ENCODE data around the gene MT1HL1. TPM values are rescaled to one million over a fixed set of nuclear protein-coding genes. Genes with fewer than 3 reads are reported as not detected.

Gene MT1HL1
- polyA plus RNA-seq, 1 experiment, result not detected

DNA sequence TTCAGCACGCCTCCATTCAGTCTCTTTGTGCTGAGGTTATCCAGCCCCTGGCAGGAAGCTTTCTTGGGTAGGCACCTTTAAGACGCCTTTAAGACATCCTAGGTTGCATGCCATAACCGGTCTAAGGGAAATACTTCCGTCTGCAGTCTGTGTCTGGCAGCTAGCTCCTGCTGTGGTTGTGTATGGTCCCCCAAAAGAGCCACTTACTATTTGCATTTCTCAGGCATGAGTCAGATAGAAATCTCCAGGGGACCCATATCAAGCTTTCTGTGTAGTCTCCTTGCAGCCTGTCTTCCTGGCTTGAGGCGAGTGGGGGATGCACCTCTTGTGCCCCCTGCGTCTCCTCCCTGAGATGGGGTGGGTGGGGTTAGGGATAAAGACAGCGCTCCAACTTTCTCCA is 27.8 kb upstream of the MT1HL1 start:
- POLR2A ChIA-PET, result no interaction called here
- Histone ChIP-seq H3K4me3 (ENCODE audit: low read depth, low read length) (no peak overlapping the region), H3K27me3 (ENCODE audit: control insufficient read depth, insufficient read depth, low read length) (no peaks in the 10 kb centered on the region), H3K36me3 (ENCODE audit: control insufficient read depth, insufficient read depth, low read length) (no peaks in the 10 kb centered on the region)
- TF ChIP-seq CTCF (IDR thresholded peaks at IDR 0.05; ENCODE audit: insufficient read depth, low read depth, low read length), result no peak
- DNase-seq (ENCODE audit: low read depth), result no peak
- CTCF ChIA-PET, result no interaction called here

GRCh38 chr1:237031480-237031879 is 27.2 kb upstream of the MT1HL1 start:
- TF ChIP-seq CTCF (IDR thresholded peaks at IDR 0.05; ENCODE audit: insufficient read depth, low read depth, low read length), result no peak
- Histone ChIP-seq H3K36me3 (ENCODE audit: control insufficient read depth, insufficient read depth, low read length) (no peaks in the 10 kb centered on the region), H3K4me3 (ENCODE audit: low read depth, low read length) (no peak overlapping the region), H3K27me3 (ENCODE audit: control insufficient read depth, insufficient read depth, low read length) (no peaks in the 10 kb centered on the region)
- CTCF ChIA-PET, result no interaction called here
- POLR2A ChIA-PET, result no interaction called here
- DNase-seq (ENCODE audit: low read depth), result peak; percentile 11

GRCh38 chr1:237029850-237030535 is 25.8 kb upstream of the MT1HL1 start:
- no peak overlapping the region for H3K4me3 ChIP-seq (ENCODE audit: low read depth, low read length)
- ChIA-PET POLR2A (no interaction called here), CTCF (no interaction called here)
- no peak for DNase-seq (ENCODE audit: low read depth)
- TF ChIP-seq CTCF (IDR thresholded peaks at IDR 0.05; ENCODE audit: insufficient read depth, low read depth, low read length), result no peak
- H3K36me3 ChIP-seq (ENCODE audit: control insufficient read depth, insufficient read depth, low read length), result no peaks in the 10 kb centered on the region
- no peaks in the 10 kb centered on the region for H3K27me3 ChIP-seq (ENCODE audit: control insufficient read depth, insufficient read depth, low read length)

DNA sequence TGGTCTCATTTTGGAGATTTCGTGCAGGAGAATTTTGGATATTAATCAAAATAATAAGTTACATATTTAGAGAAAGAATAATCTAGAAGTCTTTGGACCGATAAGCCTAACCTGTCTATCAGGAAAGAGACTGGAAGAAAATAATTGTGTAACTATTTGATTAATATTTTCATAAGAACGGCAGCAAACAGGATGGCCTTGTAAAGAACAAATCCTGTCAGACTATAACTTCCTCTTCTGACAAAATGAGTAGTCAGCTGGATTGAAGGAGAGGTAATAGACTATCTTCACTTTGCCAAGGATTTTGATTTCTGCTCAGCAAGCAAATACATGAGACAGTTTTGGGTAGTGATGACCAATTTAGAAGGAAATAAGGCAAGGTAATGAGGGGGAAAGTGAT is 25.0 kb upstream of the MT1HL1 start:
- ChIA-PET POLR2A (no interaction called here), CTCF (no interaction called here)
- no peaks in the 10 kb centered on the region for H3K27me3 ChIP-seq (ENCODE audit: control insufficient read depth, insufficient read depth, low read length)
- H3K4me3 ChIP-seq (ENCODE audit: low read depth, low read length), result no peak overlapping the region
- TF ChIP-seq CTCF (IDR thresholded peaks at IDR 0.05; ENCODE audit: insufficient read depth, low read depth, low read length), result no peak
- no peak for DNase-seq (ENCODE audit: low read depth)
- H3K36me3 ChIP-seq (ENCODE audit: control insufficient read depth, insufficient read depth, low read length), result no peaks in the 10 kb centered on the region

DNA sequence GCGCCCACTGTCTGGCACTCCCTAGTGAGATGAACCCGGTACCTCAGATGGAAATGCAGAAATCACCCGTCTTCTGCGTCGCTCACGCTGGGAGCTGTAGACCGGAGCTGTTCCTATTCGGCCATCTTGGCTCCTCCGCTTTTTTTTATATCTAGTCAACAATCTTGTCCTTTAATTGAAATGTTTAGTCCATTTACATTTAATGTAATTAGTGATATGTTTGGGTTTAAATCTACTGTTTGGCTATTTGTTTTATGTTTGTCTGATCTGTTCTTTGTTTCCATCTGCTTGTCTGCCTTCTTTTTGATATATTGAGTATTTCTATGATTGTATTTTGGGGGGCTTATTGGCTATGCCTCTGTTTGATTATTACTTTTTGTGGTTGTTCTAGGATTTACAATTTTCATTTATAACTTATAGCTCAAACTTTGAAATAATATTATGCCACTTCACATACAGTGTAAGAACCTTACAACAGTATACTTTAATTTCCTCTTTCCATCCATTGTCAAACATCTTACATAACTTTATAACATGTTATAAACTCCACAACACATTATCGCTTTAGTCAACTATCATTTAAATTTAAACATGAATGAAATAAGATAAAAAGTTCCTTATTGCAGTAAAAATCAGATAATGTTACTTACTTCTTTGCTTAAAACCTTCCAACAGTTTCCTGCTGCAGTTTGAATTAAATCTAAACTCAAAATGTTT is 21.3 kb upstream of the MT1HL1 start:
- Histone ChIP-seq H3K27me3 (ENCODE audit: control insufficient read depth, insufficient read depth, low read length) (no peaks in the 10 kb centered on the region), H3K4me3 (ENCODE audit: low read depth, low read length) (no peak overlapping the region), H3K36me3 (ENCODE audit: control insufficient read depth, insufficient read depth, low read length) (no peaks in the 10 kb centered on the region)
- no peak for TF ChIP-seq CTCF (IDR thresholded peaks at IDR 0.05; ENCODE audit: insufficient read depth, low read depth, low read length)
- DNase-seq (ENCODE audit: low read depth), result no peak
- CTCF ChIA-PET, result no interaction called here
- POLR2A ChIA-PET, result no interaction called here
